ENCODE results near the gene PBX2. TPM values are rescaled to one million over a fixed set of nuclear protein-coding genes. Genes with fewer than 3 reads are reported as not detected.

The PBX2 gene
- total RNA-seq, 1 donor from 2014 or later: 18.1 TPM

- Histone ChIP-seq H3K9me3 (no peaks in the 10 kb centered on the region), H3K27me3 (no peaks in the 10 kb centered on the region), H3K4me1 (peaks cover 6 to 10% of the 10 kb centered on the region in 2 donors), H3K27ac (no peak overlapping the region), H3K4me3 (no peak overlapping the region), H3K36me3 (peaks cover 31 to 47% of the 10 kb centered on the region in 2 donors)
- DNase-seq (ENCODE audit: low spot score in 2 of 2): no peak
- intact Hi-C loops (cut with DNase I): loop anchor here (10.0 kb wide), 2 partner anchors 196 to 506 kb away; partner anchors contain the start of genes C6orf47, CSNK2B, DXO and GPANK1
- no peak for TF ChIP-seq CTCF (IDR thresholded peaks at IDR 0.05)
These were observed 18.8 kb downstream of the PBX2 start for GRCh38 chr6:32171234-32171633.

GRCh38 chr6:32170294-32170693, 19.7 kb downstream of the PBX2 start:
- Histone ChIP-seq H3K4me3 (no peak overlapping the region), H3K9me3 (no peaks in the 10 kb centered on the region), H3K4me1 (peaks cover 3 to 8% of the 10 kb centered on the region in 2 donors), H3K27me3 (no peaks in the 10 kb centered on the region), H3K36me3 (peaks cover 33 to 53% of the 10 kb centered on the region in 2 donors), H3K27ac (no peak overlapping the region)
- no peak for TF ChIP-seq CTCF (IDR thresholded peaks at IDR 0.05)
- no peak for DNase-seq (ENCODE audit: low spot score in 2 of 2)
- intact Hi-C loops (cut with DNase I): loop anchor here (10.0 kb wide), 2 partner anchors 195 to 505 kb away; partner anchors contain the start of genes C6orf47, CSNK2B, DXO and GPANK1

- Histone ChIP-seq H3K4me1 (no peaks in the 10 kb centered on the region), H3K27me3 (no peaks in the 10 kb centered on the region), H3K27ac (no peak overlapping the region), H3K4me3 (no peak overlapping the region), H3K9me3 (no peaks in the 10 kb centered on the region), H3K36me3 (peaks cover 38 to 59% of the 10 kb centered on the region in 2 donors)
- TF ChIP-seq CTCF (IDR thresholded peaks at IDR 0.05): no peak
- no peak for DNase-seq (ENCODE audit: low spot score in 2 of 2)
- intact Hi-C loops (cut with DNase I): no loop called here
These were observed 21.0 kb downstream of the PBX2 start for GRCh38 chr6:32168807-32169591.

- H3K36me3 ChIP-seq: peaks cover 41 to 64% of the 10 kb centered on the region in 2 donors
- H3K27ac ChIP-seq: no peak overlapping the region
These were observed 21.7 kb downstream of the PBX2 start for GRCh38 chr6:32168350-32168749.

GRCh38 chr6:32167761-32168262, 22.2 kb downstream of the PBX2 start:
- TF ChIP-seq CTCF (IDR thresholded peaks at IDR 0.05): no peak
- H3K4me3 ChIP-seq: no peak overlapping the region
- no peaks in the 10 kb centered on the region for H3K4me1 ChIP-seq
- peaks cover 44 to 68% of the 10 kb centered on the region in 2 donors for H3K36me3 ChIP-seq
- intact Hi-C loops (cut with DNase I): no loop called here
- no peak for DNase-seq (ENCODE audit: low spot score in 2 of 2)
- H3K9me3 ChIP-seq: no peaks in the 10 kb centered on the region
- no peaks in the 10 kb centered on the region for H3K27me3 ChIP-seq
- no peak overlapping the region for H3K27ac ChIP-seq

More at GRCh38 chr6:32168350-32168749, 21.7 kb downstream of the PBX2 start:
- Histone ChIP-seq H3K9me3 (no peaks in the 10 kb centered on the region), H3K27me3 (no peaks in the 10 kb centered on the region), H3K4me3 (no peak overlapping the region), H3K4me1 (no peaks in the 10 kb centered on the region)
- TF ChIP-seq CTCF (IDR thresholded peaks at IDR 0.05): no peak
- DNase-seq (ENCODE audit: low spot score in 2 of 2): no peak
- intact Hi-C loops (cut with DNase I): no loop called here

Data from ascending aorta (tissue), 2 donors.